HCT116 (cell line): ENCODE measurements around the gene PPP1R1A. TPM values are rescaled to one million over a fixed set of nuclear protein-coding genes. Genes with fewer than 3 reads are reported as not detected.
A peak's percentile ranks its signal among the peaks of the same experiment; 100 is the strongest.

ENCODE experiments used
- ATAC-seq: fragments of 200-7000 bp; cut with Tn5 transposase; 2 replicates; pipeline ENCODE4 v1.9.1; 2020; ENCODE audit warnings: mild to moderate bottlenecking, moderate library complexity
- BruUV-seq: library from RNA; stranded (reverse); fragments of 400-500 nt; replicated peaks from 2 replicates; lab custom pipeline; 2021; lab: Mats Ljungman, UMichigan
- CTCF ChIA-PET: fragments of 300-600 bp; sonication (Branson Sonifier 250); formaldehyde crosslinking; loops from one replicate; lab custom pipeline; 2021; ENCODE audit warnings: antibody characterized with exemption; lab: Charles Lee
- POLR2A ChIA-PET: fragments of 300-600, 350-600 bp; sonication (Branson Sonifier 250); formaldehyde crosslinking; loops from one replicate; lab custom pipeline; 2021; ENCODE audit warnings: antibody characterized with exemption; lab: Charles Lee
- RAD21 ChIA-PET, 2 experiments: fragments of 300-600 bp; sonication (Branson Sonifier 250); formaldehyde crosslinking; loops; one replicate each; lab custom pipeline; 2023; ENCODE audit warnings: low total read pairs in 2 of 2; ENCODE audit not compliant: uncharacterized antibody in 2 of 2, unreplicated experiment in 2 of 2, low non-redundant PET in 1 of 2; lab: Charles Lee
- DNase-seq: peaks from one replicate; pipeline ENCODE4 v3.0.0-alpha.2; 2010; ENCODE audit warnings: low read depth, low spot score
- H2AFZ ChIP-seq: fragments of 200-600 bp; shearing (Covaris generic), sonication (generic); 2 replicates; pipeline ENCODE4 v1.6.1; 2017; ENCODE audit warnings: low read depth, mixed run types, mixed read lengths, antibody characterized with exemption, low read length; ENCODE audit not compliant: poor library complexity, severe bottlenecking
- H3K27ac ChIP-seq: 2 replicates; pipeline ENCODE4 v1.5.1; 2012; ENCODE audit warnings: low read depth, low read length
- H3K27me3 ChIP-seq: fragments of 200-600 bp; sonication (generic); 2 replicates; pipeline ENCODE4 v1.6.1; 2016; ENCODE audit warnings: mixed run types, low read length, mixed read lengths; ENCODE audit not compliant: insufficient read depth
- H3K36me3 ChIP-seq, 2 experiments: fragments of 200-500 bp in 1 of 2; fragments of 200-600 bp in 1 of 2; sonication (Bioruptor generic) in 1 of 2; sonication (generic) in 1 of 2; 2 replicates each; pipeline versions ENCODE4 v1.5.1 to v1.6.1; 2014 to 2016; ENCODE audit warnings: low read length in 2 of 2, inconsistent platforms in 1 of 2, mixed read lengths in 1 of 2, mixed run types in 1 of 2; ENCODE audit not compliant: insufficient read depth in 2 of 2, control insufficient read depth in 1 of 2
- H3K4me1 ChIP-seq, 2 experiments: fragments of 200-600 bp in 1 of 2; sonication (generic) in 1 of 2; 2 replicates each; pipeline versions ENCODE4 v1.5.1 to v1.6.1; 2012 to 2017; ENCODE audit warnings: low read length in 2 of 2, inconsistent platforms in 1 of 2, mild to moderate bottlenecking in 1 of 2, mixed read lengths in 1 of 2, mixed run types in 1 of 2, moderate library complexity in 1 of 2; ENCODE audit not compliant: insufficient read depth in 2 of 2, control insufficient read depth in 1 of 2
- H3K4me2 ChIP-seq: fragments of 200-600 bp; sonication (generic); 2 replicates; pipeline ENCODE4 v1.6.1; 2017; ENCODE audit warnings: mixed run types, low read length, mixed read lengths
- H3K4me3 ChIP-seq, 2 experiments: fragments of 200-600 bp in 1 of 2; sonication (generic) in 1 of 2; replicated peaks in 1 of 2; 2 replicates each; pipeline ENCODE4 v1.5.1; 2011 to 2016; ENCODE audit warnings: low read length in 2 of 2, control low read depth in 1 of 2, low read depth in 1 of 2, mild to moderate bottlenecking in 1 of 2, mixed read lengths in 1 of 2, mixed run types in 1 of 2
- H3K79me2 ChIP-seq: fragments of 200-600 bp; sonication (generic); 2 replicates; pipeline ENCODE4 v1.6.1; 2017; ENCODE audit warnings: mild to moderate bottlenecking, mixed run types, low read length, moderate library complexity, mixed read lengths; ENCODE audit not compliant: insufficient read depth
- H3K9ac ChIP-seq: fragments of 200-600 bp; sonication (generic); 2 replicates; pipeline ENCODE4 v1.6.1; 2016; ENCODE audit warnings: low read length, mixed read lengths
- H3K9me2 ChIP-seq: fragments of 200-600 bp; sonication (generic), shearing (Covaris generic); 2 replicates; pipeline ENCODE4 v1.6.1; 2017; ENCODE audit warnings: mixed run types, mild to moderate bottlenecking, moderate library complexity; ENCODE audit not compliant: insufficient read depth
- H3K9me3 ChIP-seq, 2 experiments: fragments of 200-500 bp in 1 of 2; fragments of 200-600 bp in 1 of 2; sonication (Bioruptor generic) in 1 of 2; sonication (generic) in 1 of 2; 2 replicates each; pipeline ENCODE4 v1.6.1; 2014 to 2017; ENCODE audit warnings: low read length in 2 of 2, mixed read lengths in 2 of 2, inconsistent platforms in 1 of 2, low read depth in 1 of 2, mild to moderate bottlenecking in 1 of 2, mixed run types in 1 of 2, moderate library complexity in 1 of 2; ENCODE audit not compliant: control insufficient read depth in 1 of 2, insufficient read depth in 1 of 2
- H4K20me1 ChIP-seq: fragments of 200-600 bp; sonication (generic), shearing (Covaris generic); 2 replicates; pipeline ENCODE4 v1.6.1; 2017; ENCODE audit warnings: mixed run types, mild to moderate bottlenecking, moderate library complexity; ENCODE audit not compliant: insufficient read depth
- CBX3 ChIP-seq: IDR thresholded peaks from 2 replicates; pipeline ENCODE4 v1.6.1; 2012; ENCODE audit warnings: low read depth
- CEBPB ChIP-seq: IDR thresholded peaks from 2 replicates; pipeline ENCODE4 v1.6.1; 2012; ENCODE audit warnings: low read depth
- EGR1 ChIP-seq: IDR thresholded peaks from 2 replicates; pipeline ENCODE4 v1.6.1; 2012; ENCODE audit warnings: low read depth
- EZH2 ChIP-seq: fragments of 200-600 bp; sonication (generic); IDR thresholded peaks from 2 replicates; pipeline ENCODE4 v1.6.1; 2017; ENCODE audit warnings: antibody characterized with exemption, mixed run types
- FOSL1 ChIP-seq: IDR thresholded peaks from 2 replicates; pipeline ENCODE4 v1.6.1; 2012; ENCODE audit warnings: low read depth
- JUND ChIP-seq: IDR thresholded peaks from 2 replicates; pipeline ENCODE4 v1.6.1; 2012
- MAX ChIP-seq: IDR thresholded peaks from 2 replicates; pipeline ENCODE4 v1.6.1; 2012
- RAD21 ChIP-seq: IDR thresholded peaks from 2 replicates; pipeline ENCODE4 v1.6.1; 2012; ENCODE audit warnings: low read depth, mild to moderate bottlenecking
- SP1 ChIP-seq: IDR thresholded peaks from 2 replicates; pipeline ENCODE4 v1.6.1; 2012; ENCODE audit warnings: low read depth
- TCF7L2 ChIP-seq: IDR thresholded peaks from 2 replicates; pipeline ENCODE4 v1.7.0; 2011; ENCODE audit warnings: borderline replicate concordance, inconsistent platforms; ENCODE audit not compliant: insufficient read depth, insufficient read length; ENCODE audit errors: extremely low read depth
- YY1 ChIP-seq: IDR thresholded peaks from 2 replicates; pipeline ENCODE4 v1.6.1; 2011; ENCODE audit warnings: low read length, low read depth, moderate library complexity, mild to moderate bottlenecking; ENCODE audit not compliant: insufficient replicate concordance; ENCODE audit errors: extremely low read depth
- intact Hi-C: fragments of 100-400 bp; cut with micrococcal nuclease; formaldehyde crosslinking; loops from 2 replicates; pipeline ENCODE4 v1.10.0; 2022
- total RNA-seq: library from RNA; stranded (reverse); gene quantifications from one replicate; pipeline ENCODE4 v1.2.1, GENCODE V29; 2021; ENCODE audit not compliant: unreplicated experiment
- TF ChIP-seq, protein P1 (sequence below): IDR thresholded peaks from 2 replicates; pipeline ENCODE4 v1.6.1; 2011; ENCODE audit warnings: mild to moderate bottlenecking, low read length, moderate library complexity; ENCODE audit not compliant: insufficient replicate concordance; ENCODE audit errors: extremely low read depth
- TF ChIP-seq, protein P2 (sequence below): IDR thresholded peaks from 2 replicates; pipeline ENCODE4 v1.6.1; 2012
- TF ChIP-seq, protein P3 (sequence below), 3 experiments: fragments of 200-600 bp in 1 of 3; sonication (generic) in 1 of 3; IDR thresholded peaks in 2 of 3; conservative IDR thresholded peaks in 1 of 3; 2 replicates each; pipeline ENCODE4 v1.5.1; 2012 to 2017; ENCODE audit warnings: low read depth in 2 of 3, low read length in 2 of 3, antibody characterized with exemption in 1 of 3, borderline replicate concordance in 1 of 3, control low read depth in 1 of 3, mild to moderate bottlenecking in 1 of 3, mixed read lengths in 1 of 3, mixed run types in 1 of 3, moderate library complexity in 1 of 3; ENCODE audit not compliant: insufficient read depth in 1 of 3

PPP1R1A gene
- total RNA-seq, 1 experiment from 2014 or later = 0.61 TPM

GRCh38 chr12:54603872-54604271 is 15.4 kb upstream of the PPP1R1A start:
- no peaks in the 10 kb centered on the region for H3K79me2 ChIP-seq
- no peak overlapping the region for H3K4me3 ChIP-seq
- BruUV-seq = no TSS peak
- no peaks in the 10 kb centered on the region for H3K9me2 ChIP-seq
- DNase-seq (no peak), ATAC-seq (no peak)
- no peak overlapping the region for H3K27ac ChIP-seq
- H2AFZ ChIP-seq = peak overlapping the region; percentile 28
- H3K36me3 ChIP-seq = no peaks in the 10 kb centered on the region
- CTCF ChIA-PET = interaction anchor here (1.8 kb wide), 1 partner anchor 24 kb away, joined by 6 read pairs; no protein-coding TSS in a partner anchor
- RAD21 ChIA-PET = no interaction called here
- TF ChIP-seq FOSL1 = no peak
- no peak overlapping the region for H3K9ac ChIP-seq
- H3K9me3 ChIP-seq = no peaks in the 10 kb centered on the region
- POLR2A ChIA-PET = no interaction called here
- peaks cover 8% of the 10 kb centered on the region; the same call in 1 of the 2 replicates for H3K27me3 ChIP-seq
- H3K4me1 ChIP-seq = peaks cover 0 to 11% of the 10 kb centered on the region in 2 experiments; a peak in 3 of 4 replicates
- H4K20me1 ChIP-seq = no peaks in the 10 kb centered on the region
- no peak overlapping the region for H3K4me2 ChIP-seq
- intact Hi-C loops = loop anchor here (5.0 kb wide), 1 partner anchor 333 kb away; no protein-coding TSS in a partner anchor

GRCh38 chr12:54603173-54603814 is 14.8 kb upstream of the PPP1R1A start:
- ChIA-PET CTCF (interaction anchor here (1.8 kb wide), 1 partner anchor 23 kb away, joined by 6 read pairs; no protein-coding TSS in a partner anchor), RAD21 (no interaction called here), POLR2A (no interaction called here)
- Histone ChIP-seq H3K27me3 (peaks cover 4% of the 10 kb centered on the region; the same call in 1 of the 2 replicates), H3K9ac (no peak overlapping the region), H4K20me1 (no peaks in the 10 kb centered on the region), H3K4me2 (peak overlapping the region; percentile 3; the same call in 1 of the 2 replicates), H3K36me3 (no peaks in the 10 kb centered on the region), H3K4me1 (peaks cover 0 to 11% of the 10 kb centered on the region in 2 experiments; a peak in 3 of 4 replicates), H3K9me3 (no peaks in the 10 kb centered on the region), H3K27ac (no peak overlapping the region), H3K4me3 (no peak overlapping the region), H2AFZ (peak overlapping the region; percentile 28), H3K9me2 (no peaks in the 10 kb centered on the region), H3K79me2 (no peaks in the 10 kb centered on the region)
- BruUV-seq = no TSS peak
- DNase-seq = peak; percentile 71
- ATAC-seq = peak; percentile 96
- TF ChIP-seq TCF7L2 (no peak), YY1 (peak; percentile 24), MAX (peak; percentile 26; the same call in 1 of the 2 replicates), CEBPB (peak; percentile 51), CBX3 (peak; percentile 44; the same call in 1 of the 2 replicates), SP1 (0 out of 2 replicates have a peak, but pooled peaks have one; percentile 8), EZH2 (no peak), JUND (no peak), EGR1 (no peak), RAD21 (peak; percentile 65), FOSL1 (0 out of 2 replicates have a peak, but pooled peaks have one; percentile 6)
- TF ChIP-seq, protein P1, sequence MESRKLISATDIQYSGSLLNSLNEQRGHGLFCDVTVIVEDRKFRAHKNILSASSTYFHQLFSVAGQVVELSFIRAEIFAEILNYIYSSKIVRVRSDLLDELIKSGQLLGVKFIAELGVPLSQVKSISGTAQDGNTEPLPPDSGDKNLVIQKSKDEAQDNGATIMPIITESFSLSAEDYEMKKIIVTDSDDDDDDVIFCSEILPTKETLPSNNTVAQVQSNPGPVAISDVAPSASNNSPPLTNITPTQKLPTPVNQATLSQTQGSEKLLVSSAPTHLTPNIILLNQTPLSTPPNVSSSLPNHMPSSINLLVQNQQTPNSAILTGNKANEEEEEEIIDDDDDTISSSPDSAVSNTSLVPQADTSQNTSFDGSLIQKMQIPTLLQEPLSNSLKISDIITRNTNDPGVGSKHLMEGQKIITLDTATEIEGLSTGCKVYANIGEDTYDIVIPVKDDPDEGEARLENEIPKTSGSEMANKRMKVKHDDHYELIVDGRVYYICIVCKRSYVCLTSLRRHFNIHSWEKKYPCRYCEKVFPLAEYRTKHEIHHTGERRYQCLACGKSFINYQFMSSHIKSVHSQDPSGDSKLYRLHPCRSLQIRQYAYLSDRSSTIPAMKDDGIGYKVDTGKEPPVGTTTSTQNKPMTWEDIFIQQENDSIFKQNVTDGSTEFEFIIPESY = no peak
- TF ChIP-seq, protein P2, sequence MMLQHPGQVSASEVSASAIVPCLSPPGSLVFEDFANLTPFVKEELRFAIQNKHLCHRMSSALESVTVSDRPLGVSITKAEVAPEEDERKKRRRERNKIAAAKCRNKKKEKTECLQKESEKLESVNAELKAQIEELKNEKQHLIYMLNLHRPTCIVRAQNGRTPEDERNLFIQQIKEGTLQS = no peak
- TF ChIP-seq, protein P3, sequence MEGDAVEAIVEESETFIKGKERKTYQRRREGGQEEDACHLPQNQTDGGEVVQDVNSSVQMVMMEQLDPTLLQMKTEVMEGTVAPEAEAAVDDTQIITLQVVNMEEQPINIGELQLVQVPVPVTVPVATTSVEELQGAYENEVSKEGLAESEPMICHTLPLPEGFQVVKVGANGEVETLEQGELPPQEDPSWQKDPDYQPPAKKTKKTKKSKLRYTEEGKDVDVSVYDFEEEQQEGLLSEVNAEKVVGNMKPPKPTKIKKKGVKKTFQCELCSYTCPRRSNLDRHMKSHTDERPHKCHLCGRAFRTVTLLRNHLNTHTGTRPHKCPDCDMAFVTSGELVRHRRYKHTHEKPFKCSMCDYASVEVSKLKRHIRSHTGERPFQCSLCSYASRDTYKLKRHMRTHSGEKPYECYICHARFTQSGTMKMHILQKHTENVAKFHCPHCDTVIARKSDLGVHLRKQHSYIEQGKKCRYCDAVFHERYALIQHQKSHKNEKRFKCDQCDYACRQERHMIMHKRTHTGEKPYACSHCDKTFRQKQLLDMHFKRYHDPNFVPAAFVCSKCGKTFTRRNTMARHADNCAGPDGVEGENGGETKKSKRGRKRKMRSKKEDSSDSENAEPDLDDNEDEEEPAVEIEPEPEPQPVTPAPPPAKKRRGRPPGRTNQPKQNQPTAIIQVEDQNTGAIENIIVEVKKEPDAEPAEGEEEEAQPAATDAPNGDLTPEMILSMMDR (IDR thresholded peaks at IDR 0.05 in 2 of 3, conservative IDR thresholded peaks at IDR 0.05 in 1 of 3; ENCODE audit: borderline replicate concordance in 1 of 3, insufficient read depth in 1 of 3, low read depth in 2 of 3, low read length in 2 of 3) = peak; percentile 74 to 85 (median 84)
- intact Hi-C loops = loop anchor here (5.0 kb wide), 1 partner anchor 334 kb away; no protein-coding TSS in a partner anchor
